Endothelial cell of umbilical vein (primary cell): ENCODE measurements around the gene ESYT2. TPM values are rescaled to one million over a fixed set of nuclear protein-coding genes. Genes with fewer than 3 reads are reported as not detected.

ENCODE experiments used
- BruUV-seq: library from RNA; stranded (reverse); fragments of 400-500 nt; replicated peaks from 2 replicates; lab custom pipeline; 2021; lab: Mats Ljungman, UMichigan
- CTCF ChIA-PET: fragments of 300-600, 350-600 bp; sonication (Branson Sonifier 250); formaldehyde crosslinking; loops from one replicate; lab custom pipeline; 2021; ENCODE audit warnings: antibody characterized with exemption, inconsistent platforms; lab: Charles Lee
- POLR2A ChIA-PET: fragments of 300-600, 350-600 bp; sonication (Branson Sonifier 250); formaldehyde crosslinking; loops from one replicate; lab custom pipeline; 2021; ENCODE audit warnings: antibody characterized with exemption, inconsistent platforms; lab: Charles Lee
- DNase-seq: peaks from one replicate; pipeline ENCODE4 v3.0.0-alpha.2; 2011; ENCODE audit warnings: low read depth, low spot score
- FAIRE-seq: peaks from 2 replicates; lab custom pipeline; 2011; peaks lifted over from hg19 to GRCh38; lab: Jason Lieb, UNC
- H2AFZ ChIP-seq: 2 replicates; pipeline ENCODE4 v1.6.0; 2012; ENCODE audit warnings: low read depth, low read length, control low read depth, inconsistent platforms
- H3K27ac ChIP-seq: 2 replicates; pipeline ENCODE4 v1.5.1; 2011; ENCODE audit warnings: low read depth, mild to moderate bottlenecking, control low read depth, low read length, moderate library complexity; ENCODE audit not compliant: insufficient read depth
- H3K27me3 ChIP-seq, 2 experiments: 2 replicates each; pipeline versions ENCODE4 v1.6.0 to v1.6.1; 2011; ENCODE audit warnings: low read length in 2 of 2, mixed read lengths in 1 of 2; ENCODE audit not compliant: control insufficient read depth in 2 of 2, insufficient read depth in 2 of 2
- H3K36me3 ChIP-seq, 2 experiments: 2 replicates in 1 of 2; 3 replicates in 1 of 2; pipeline ENCODE4 v1.5.1; 2011; ENCODE audit warnings: low read length in 2 of 2, mild to moderate bottlenecking in 1 of 2, moderate library complexity in 1 of 2; ENCODE audit not compliant: control insufficient read depth in 2 of 2, insufficient read depth in 2 of 2; ENCODE audit errors: extremely low read depth in 1 of 2
- H3K4me1 ChIP-seq: 3 replicates; pipeline ENCODE4 v1.5.1; 2011; ENCODE audit warnings: mild to moderate bottlenecking, low read length; ENCODE audit not compliant: control insufficient read depth, insufficient read depth; ENCODE audit errors: extremely low read depth
- H3K4me2 ChIP-seq: 2 replicates; pipeline ENCODE4 v1.6.1; 2011; ENCODE audit warnings: low read length, control low read depth, mixed read lengths; ENCODE audit not compliant: insufficient read depth
- H3K4me3 ChIP-seq, 3 experiments: fragments of 200-600 bp in 1 of 3; sonication (generic), shearing (Covaris generic) in 1 of 3; replicated peaks in 1 of 3; 2 replicates each; pipeline ENCODE4 v1.5.1; 2011 to 2016; ENCODE audit warnings: control low read depth in 3 of 3, low read length in 3 of 3, mild to moderate bottlenecking in 2 of 3, inconsistent platforms in 1 of 3, low read depth in 1 of 3, moderate library complexity in 1 of 3; ENCODE audit not compliant: insufficient read depth in 1 of 3
- H3K79me2 ChIP-seq: 2 replicates; pipeline ENCODE4 v1.6.0; 2012; ENCODE audit warnings: low read length, inconsistent platforms; ENCODE audit not compliant: control insufficient read depth, insufficient read depth
- H3K9ac ChIP-seq: replicated peaks from 2 replicates; pipeline ENCODE3; 2011; ENCODE audit warnings: low read length, control low read depth; ENCODE audit not compliant: insufficient read depth; ENCODE audit errors: extremely low read depth
- H3K9me1 ChIP-seq: replicated peaks from 3 replicates; pipeline ENCODE4 v1.6.0; 2011; ENCODE audit warnings: mild to moderate bottlenecking, low read length; ENCODE audit not compliant: control insufficient read depth, insufficient read depth; ENCODE audit errors: extremely low read depth
- H3K9me3 ChIP-seq: replicated peaks from 2 replicates; pipeline ENCODE4 v1.5.1; 2012; ENCODE audit warnings: low read length, inconsistent platforms; ENCODE audit not compliant: control insufficient read depth, insufficient read depth
- H4K20me1 ChIP-seq: replicated peaks from 2 replicates; pipeline ENCODE3; 2011; ENCODE audit warnings: mild to moderate bottlenecking, low read length; ENCODE audit not compliant: control insufficient read depth, insufficient read depth; ENCODE audit errors: extremely low read depth
- FOS ChIP-seq: IDR thresholded peaks from 2 replicates; pipeline ENCODE4 v1.6.1; 2011; ENCODE audit warnings: mild to moderate bottlenecking, low read length, moderate library complexity, borderline replicate concordance; ENCODE audit not compliant: insufficient read depth
- GATA2 ChIP-seq: IDR thresholded peaks from 2 replicates; pipeline ENCODE4 v1.7.0; 2011; ENCODE audit warnings: low read depth, mild to moderate bottlenecking, moderate library complexity, mixed read lengths, low read length; ENCODE audit not compliant: insufficient read length, insufficient read depth
- MYC ChIP-seq: IDR thresholded peaks from one replicate; pipeline ENCODE4 v1.6.1; 2011; ENCODE audit warnings: mild to moderate bottlenecking, low read depth, low read length
- POLR2A ChIP-seq: IDR thresholded peaks from 2 replicates; pipeline ENCODE4 v1.6.1; 2012; ENCODE audit warnings: low read depth, mild to moderate bottlenecking, control low read depth, low read length
- dilution Hi-C: fragments of 300-500 bp; cut with MboI; formaldehyde crosslinking; loops from one replicate; pipeline ENCODE4 v1.15.0; 2019; ENCODE audit warnings: low sequenced_read_pairs; ENCODE audit not compliant: extremely low pct_ligation_motif_present
- intact Hi-C: fragments of 100-400 bp; cut with micrococcal nuclease; formaldehyde crosslinking; loops from one replicate; pipeline ENCODE4 v1.10.0; 2022
- polyA plus RNA-seq, 4 experiments: library from polyadenylated mRNA; depleted of rRNA in 3 of 4; stranded (reverse) in 3 of 4; unstranded in 1 of 4; fragments of >200 nt; gene quantifications; 2 replicates each; pipeline versions ENCODE4 v1.2.1 to v1.2.3, GENCODE V29; 2011 to 2012; ENCODE audit warnings: missing spikeins in 1 of 4
- total RNA-seq: library from RNA; stranded (reverse); gene quantifications from 2 replicates; pipeline ENCODE4 v1.2.3, GENCODE V29; 2021

Gene ESYT2
- total and polyA plus RNA-seq, 2 donors (not counting 3 experiments of a cell fraction or from before 2014, with no cell fraction given) = 18.8 to 46.6 TPM

GRCh38 chr7:158724658-158725505 lies 104.4 kb downstream of the ESYT2 start:
- Histone ChIP-seq H3K9ac (no peak overlapping the region), H3K36me3 (no peaks in the 10 kb centered on the region), H3K4me2 (no peak overlapping the region), H3K9me1 (no peaks in the 10 kb centered on the region), H3K9me3 (no peaks in the 10 kb centered on the region), H2AFZ (no peak overlapping the region), H3K27ac (no peak overlapping the region), H3K27me3 (no peaks in the 10 kb centered on the region), H3K4me1 (no peaks in the 10 kb centered on the region), H3K79me2 (no peaks in the 10 kb centered on the region), H3K4me3 (no peak overlapping the region), H4K20me1 (no peaks in the 10 kb centered on the region)
- DNase-seq (no peak), FAIRE-seq (no peak)
- dilution Hi-C loops = no loop called here
- BruUV-seq = no TSS peak
- POLR2A ChIA-PET = no interaction called here
- TF ChIP-seq MYC = no peak
- intact Hi-C loops = no loop called here
- CTCF ChIA-PET = no interaction called here

- Histone ChIP-seq H3K4me1 (no peaks in the 10 kb centered on the region), H3K9me3 (no peaks in the 10 kb centered on the region), H3K4me2 (no peak overlapping the region), H3K9me1 (no peaks in the 10 kb centered on the region), H4K20me1 (no peaks in the 10 kb centered on the region), H2AFZ (no peak overlapping the region), H3K4me3 (no peak overlapping the region), H3K9ac (no peak overlapping the region), H3K36me3 (no peaks in the 10 kb centered on the region), H3K27me3 (no peaks in the 10 kb centered on the region), H3K79me2 (no peaks in the 10 kb centered on the region), H3K27ac (no peak overlapping the region)
- dilution Hi-C loops (no loop called here), intact Hi-C loops (no loop called here)
- ChIA-PET CTCF (no interaction called here), POLR2A (no interaction called here)
- BruUV-seq = no TSS peak
- FAIRE-seq (no peak), DNase-seq (no peak)
- TF ChIP-seq POLR2A (no peak), FOS (no peak), GATA2 (no peak)
Measured at GRCh38 chr7:158723714-158724385, 105.5 kb downstream of the ESYT2 start.
